ENCODE data around the gene MN1. TPM values are rescaled to one million over a fixed set of nuclear protein-coding genes. Genes with fewer than 3 reads are reported as not detected.

The MN1 gene
- total RNA-seq, 1 experiment from 2014 or later, result 2.8 TPM

DNA sequence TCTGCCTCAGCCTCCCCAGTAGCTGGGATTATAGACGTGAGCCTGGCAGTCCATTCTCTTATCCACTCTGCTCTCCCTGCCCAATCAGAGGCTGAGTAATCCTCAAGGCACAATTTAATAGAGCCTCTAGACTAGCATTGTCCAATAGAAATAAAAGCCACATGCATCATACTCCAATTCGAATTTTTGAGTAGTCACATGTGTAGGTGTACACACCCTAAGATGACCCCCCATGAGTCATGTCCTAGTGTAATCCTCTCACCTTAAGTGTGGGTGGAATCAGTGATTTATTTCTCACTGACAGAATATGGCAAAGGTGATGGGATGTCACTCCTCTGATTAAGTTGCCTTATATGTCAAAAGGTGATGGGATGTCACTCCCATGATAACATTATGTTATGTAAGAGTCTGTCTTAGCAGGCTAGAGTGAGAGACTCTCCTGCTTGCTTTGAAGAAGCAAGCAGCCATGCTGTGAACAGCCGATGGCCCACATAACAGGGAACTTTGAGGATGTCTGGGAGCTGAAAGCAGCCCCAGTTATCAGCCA is 61.3 kb downstream of the MN1 start:
- DNase-seq (ENCODE audit: low read depth), result no peak

DNA sequence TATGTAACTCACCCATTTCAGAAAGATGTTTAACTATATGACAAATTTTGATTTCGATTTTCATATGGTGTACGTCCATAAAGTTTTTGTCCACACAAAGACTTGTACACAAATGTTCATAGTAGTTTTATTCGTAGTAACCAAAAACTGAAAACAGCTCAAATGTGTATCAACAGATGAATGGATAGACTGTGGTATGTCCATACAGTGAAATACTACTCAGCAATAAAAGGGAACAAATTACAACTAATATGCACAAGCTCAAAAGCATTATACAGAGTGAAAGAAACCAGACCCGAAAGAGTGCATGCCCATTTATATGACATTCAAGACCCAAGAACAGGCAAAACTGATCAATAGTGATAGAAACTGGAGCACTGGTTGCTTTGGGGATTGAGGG is 64.0 kb downstream of the MN1 start:
- DNase-seq (ENCODE audit: low read depth), result no peak

DNA sequence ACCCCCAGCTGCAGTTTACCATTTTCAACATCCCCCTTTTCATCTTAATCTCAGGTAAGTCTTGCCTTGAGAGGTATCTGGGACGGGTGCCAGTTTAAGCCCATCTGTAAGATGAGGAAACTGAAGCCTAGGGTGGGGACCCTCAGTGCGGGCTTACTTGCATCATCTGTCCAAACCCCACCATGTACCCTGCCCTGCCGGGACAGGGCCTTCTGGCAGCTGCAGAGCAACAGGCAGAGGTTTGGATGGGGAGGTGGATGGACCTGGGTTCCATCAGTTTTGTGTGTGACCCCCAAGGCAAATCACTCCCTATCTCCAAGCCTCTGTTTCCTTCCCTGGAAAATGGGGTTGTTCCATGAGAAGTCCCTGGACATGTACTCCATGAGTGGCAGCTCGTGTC is 67.5 kb downstream of the MN1 start:
- DNase-seq (ENCODE audit: low read depth), result no peak

DNA sequence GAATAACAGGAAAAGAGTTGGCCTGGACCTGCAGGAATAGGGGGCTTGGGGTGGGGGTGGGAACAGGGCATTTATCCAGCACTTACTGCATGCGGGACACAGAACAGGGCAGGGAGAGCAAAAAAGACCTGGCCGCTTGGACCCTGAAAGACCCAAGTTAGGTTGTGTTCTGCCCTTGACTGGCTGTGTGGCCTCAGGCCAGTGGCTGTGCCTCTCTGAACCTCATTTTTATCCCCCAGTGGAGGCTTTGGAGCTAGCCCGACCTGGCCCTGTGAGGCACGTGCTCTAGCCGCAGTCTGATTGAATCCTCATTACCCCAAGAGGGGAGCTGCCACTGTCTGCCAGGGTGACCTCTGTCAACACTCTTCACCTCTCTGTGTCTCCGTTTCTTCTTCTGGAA is 68.7 kb downstream of the MN1 start:
- DNase-seq (ENCODE audit: low read depth), result no peak

DNA sequence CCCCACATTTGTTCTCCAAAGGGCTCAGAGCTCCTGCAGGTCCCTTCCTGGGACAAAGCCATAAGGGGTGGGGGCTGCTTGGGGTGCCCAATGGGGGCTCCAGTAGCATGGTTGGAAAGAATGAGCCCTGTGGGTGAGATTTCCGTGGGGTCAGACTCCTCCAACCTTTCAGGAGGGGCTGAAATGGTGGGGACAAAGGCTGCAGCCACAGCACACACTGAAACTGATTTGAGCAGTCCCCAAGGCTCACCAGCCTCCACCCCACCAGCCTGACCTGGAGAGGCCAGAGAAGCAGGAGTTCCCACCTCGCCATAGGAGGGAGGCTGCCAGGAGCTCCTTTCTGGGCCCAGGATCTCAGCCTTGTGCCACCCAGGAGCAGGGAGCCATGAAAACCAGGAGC is 69.2 kb downstream of the MN1 start:
- no peak for DNase-seq (ENCODE audit: low read depth)

DNA sequence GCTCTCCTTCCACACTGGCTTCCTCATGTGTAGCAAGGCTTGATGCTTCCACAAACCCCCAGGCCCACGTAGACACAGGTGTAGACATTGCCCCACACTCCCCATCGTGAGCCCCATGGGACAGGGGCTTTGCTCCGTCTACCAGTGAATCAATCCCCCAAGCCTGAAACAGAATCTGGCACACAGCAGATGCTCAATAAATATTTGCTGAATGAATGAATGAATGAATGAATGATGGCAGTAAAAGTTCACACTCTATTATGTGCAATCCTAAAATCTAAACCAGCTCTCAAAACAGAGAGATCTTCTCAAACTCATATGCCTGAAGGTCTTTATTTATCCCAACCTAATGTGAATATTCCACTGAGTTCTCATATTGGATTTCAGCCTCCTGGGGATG is 69.9 kb downstream of the MN1 start:
- no peak for DNase-seq (ENCODE audit: low read depth)

DNA sequence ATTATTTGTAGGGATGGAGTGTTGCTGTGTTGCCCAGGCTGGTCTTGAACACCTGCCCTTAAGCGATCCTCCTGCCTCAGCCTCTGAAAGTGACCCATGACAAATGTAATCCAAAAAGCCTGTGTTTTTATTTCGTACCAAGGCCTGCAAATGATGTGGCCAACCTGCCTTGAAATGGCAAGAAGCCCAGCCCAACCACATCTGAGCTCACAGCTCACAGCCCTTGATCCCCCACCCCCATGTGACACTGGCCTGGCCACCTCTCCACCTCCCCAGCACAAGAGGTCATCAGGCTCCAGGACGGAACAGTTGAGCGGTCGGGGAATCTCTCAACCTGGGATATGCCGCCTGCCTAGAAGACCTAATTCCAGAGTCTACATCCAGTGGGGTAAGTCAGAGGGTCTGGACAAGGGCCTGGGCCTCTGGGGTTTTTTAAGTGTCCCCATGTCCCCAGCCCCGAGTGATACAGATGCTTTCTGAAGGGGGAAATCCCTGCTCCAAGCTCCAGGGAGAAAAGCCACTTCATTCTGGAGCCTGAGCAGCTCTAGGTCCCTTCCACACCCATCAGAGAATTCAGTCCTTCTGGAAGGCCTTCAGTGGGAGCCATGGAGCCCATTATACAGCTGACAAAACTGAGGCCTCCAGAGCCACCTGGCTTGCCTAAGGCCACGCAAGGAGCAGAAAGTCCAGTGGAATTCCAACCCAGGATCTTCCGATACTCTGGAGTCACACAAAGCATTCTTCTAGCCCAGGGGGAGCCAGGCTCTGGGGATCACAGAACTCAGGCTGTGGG is 70.7 kb downstream of the MN1 start:
- peak; percentile 42 for DNase-seq (ENCODE audit: low read depth)

DNA sequence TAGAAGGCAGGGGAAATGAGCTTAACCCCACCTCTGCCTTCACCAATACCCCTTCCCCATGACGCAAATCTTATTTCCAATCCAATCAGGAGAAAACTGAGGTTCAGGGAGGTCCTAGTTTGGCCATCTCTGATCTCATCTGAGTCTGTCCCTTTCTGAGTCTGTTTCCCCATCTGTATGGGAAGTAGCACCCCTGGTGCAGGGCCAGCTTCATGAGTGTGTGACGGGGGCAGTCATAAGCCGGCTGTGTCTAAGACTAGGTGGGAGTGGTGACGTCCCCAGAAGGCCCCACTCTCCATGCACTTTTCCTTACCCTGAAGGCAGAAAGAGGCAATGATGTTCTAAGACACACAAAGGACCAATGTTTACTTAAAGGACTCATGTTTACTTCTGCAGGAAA is 72.3 kb downstream of the MN1 start:
- no peak for DNase-seq (ENCODE audit: low read depth)

DNA sequence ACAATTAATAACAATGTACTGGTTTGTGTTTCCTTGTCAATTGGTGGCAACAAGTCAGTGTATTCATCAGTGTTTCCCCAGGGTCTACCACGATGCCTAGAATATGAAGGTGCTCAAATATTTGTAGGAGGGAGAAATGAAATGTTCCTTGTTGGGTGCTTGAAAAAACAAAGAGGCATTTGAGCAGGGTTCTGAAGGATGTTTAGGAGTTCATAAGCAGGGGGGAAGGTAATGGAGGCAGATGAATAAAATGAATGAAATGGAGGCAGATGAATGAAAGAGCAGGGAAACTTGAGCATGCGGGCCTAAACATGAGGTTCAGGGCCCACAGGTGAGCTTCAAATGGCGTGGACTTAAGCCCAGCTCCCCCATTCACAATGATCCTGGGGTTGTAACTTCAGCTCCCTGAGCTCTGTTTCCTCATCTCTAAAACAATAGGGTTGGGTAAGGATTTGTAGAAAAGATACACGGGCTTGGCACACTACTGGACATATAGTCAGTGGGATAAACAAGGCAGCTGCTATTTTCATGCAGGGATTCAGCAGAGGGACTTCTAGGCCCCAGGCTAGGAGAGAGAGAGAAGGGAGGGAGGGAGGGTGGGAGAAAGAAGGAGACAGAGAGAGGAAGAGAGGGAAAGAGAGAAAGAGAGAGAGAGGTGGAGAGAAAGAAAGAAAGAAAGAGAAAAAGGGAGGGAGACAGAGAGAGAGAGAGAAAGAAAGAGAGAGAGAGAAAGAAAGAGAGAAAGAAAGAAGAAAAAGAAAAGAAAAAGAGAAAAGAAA is 73.7 kb downstream of the MN1 start:
- no peak for DNase-seq (ENCODE audit: low read depth)

DNA sequence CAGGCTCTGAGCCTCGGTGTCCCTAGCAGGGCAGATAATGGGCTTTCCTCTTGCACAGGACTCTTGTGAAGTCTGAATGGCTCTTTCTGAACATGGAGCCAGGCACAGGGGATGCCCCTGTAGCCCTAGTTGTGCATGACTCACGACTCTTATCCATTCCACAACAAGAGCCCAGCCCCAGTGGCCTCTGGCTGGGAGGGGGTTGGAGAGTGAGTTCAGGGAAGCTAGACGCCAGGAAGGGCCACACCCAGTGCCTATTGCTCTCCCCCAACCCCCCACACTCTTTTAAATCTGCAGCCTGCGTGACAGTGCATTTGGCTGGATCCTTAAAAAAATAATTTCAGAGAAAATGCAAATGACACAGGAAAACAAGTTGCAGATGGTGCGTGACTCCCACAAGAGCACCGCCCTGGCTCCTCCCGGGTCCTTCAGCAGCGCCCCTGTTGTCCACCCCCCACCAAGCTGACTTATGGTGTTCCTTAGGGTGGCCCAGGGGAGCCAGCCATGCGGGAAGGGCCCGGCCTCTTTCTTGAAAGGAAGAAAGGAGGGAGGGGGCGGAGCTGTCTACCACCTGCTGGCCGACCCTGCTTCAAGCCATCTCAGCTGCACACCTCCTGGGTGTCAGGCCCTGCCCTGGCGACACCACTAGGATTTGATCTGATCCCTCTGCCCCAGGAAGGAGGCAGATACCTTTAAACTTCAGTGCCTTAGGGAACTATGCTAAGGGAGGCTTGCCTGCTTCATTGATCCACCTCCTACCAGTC is 74.7 kb downstream of the MN1 start:
- peak; percentile 82 for DNase-seq (ENCODE audit: low read depth)

DNA sequence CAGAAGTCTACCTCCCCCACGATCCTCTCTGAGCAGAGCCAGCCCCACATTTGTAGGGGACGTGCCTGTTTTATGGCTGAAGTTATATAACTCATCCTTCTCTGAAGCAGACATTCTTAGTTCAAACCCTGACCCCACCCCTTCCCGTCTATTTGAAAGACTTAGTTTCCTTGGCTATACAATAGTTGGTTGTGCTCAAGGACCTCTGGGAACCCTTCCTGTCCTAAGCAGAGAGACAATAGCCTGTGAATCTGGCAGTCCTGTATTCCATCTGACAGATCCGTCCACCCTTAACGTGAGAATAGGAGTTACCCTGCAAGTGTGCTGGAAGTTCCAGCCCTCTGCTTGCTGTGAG is 75.2 kb downstream of the MN1 start:
- DNase-seq (ENCODE audit: low read depth), result no peak

DNA sequence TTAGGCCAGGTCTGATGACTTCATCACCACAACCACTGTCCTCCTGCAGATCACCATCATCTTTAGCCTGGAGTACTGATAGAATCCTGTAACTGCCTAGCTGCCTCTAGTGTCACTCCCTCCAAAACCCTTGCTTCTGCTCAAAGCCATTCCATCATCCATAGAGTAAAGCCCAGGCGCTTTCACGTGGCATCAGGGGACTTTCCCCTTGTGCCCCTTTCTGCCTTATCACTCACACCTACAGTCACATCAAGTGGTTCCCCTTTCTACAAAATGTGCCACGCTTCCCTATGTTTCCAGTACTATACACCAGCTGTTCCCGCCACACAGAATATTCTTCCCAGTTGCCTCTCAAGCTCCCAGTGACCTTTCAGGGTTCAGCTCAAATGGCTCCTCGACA is 75.9 kb downstream of the MN1 start:
- DNase-seq (ENCODE audit: low read depth), result no peak

DNA sequence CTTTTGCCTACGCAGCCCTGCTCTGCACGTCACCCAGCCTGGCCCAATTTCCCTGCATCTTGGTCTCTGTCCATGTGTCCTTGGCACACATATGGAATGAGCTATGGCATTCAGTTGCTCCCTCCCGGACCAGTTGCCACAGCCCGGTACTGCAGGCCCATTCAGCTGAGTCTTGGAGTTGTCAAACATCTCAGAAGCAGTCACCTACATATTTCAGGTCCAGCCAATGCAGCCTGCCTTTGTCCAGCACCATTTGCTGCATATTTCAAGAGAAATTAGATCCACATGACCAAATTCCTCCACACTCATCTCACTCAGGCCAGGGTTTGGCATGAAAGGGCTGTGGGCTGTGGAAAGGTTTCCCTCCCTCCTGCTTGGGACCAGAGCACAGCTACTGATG is 76.8 kb downstream of the MN1 start:
- no peak for DNase-seq (ENCODE audit: low read depth)

DNA sequence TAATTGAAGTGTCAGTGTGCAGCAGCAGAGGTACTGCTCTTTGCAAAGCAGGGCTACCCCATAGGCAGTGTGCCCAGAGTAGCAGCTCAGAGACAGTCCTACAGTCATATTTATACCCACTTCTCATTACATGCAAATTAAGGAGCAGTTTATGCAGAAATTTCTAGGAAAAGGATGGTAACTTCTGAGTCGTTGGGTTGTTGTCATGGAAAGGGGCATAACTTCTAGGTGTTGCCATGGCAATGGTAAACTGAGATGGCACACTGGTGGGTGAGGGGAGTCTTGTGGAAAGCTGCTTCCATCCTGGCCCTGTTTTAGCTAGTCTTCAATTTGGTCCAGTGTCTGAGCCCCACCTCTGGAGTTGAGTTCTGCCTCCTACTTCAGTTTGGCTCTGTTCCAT is 77.4 kb downstream of the MN1 start:
- DNase-seq (ENCODE audit: low read depth), result peak; percentile 27

DNA sequence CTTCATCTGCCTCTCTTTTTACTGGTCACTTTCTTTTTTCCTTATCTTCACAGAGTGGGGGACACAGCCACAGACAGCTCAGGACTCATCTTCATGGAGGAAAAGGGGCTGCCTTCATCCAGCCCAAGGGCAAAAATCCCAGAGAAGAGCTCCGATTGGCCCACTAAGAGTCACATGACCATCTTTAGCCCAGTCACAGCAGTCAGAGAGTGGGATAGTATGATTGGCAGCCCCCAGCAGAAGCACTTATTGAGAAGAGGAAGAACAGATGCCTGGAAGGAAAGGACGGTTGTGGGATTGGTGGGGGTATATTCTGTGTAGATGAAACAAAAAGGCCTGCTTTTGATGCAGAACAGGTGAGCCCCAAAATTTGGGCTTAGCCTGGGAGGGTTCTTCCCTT is 77.8 kb downstream of the MN1 start:
- no peak for DNase-seq (ENCODE audit: low read depth)

DNA sequence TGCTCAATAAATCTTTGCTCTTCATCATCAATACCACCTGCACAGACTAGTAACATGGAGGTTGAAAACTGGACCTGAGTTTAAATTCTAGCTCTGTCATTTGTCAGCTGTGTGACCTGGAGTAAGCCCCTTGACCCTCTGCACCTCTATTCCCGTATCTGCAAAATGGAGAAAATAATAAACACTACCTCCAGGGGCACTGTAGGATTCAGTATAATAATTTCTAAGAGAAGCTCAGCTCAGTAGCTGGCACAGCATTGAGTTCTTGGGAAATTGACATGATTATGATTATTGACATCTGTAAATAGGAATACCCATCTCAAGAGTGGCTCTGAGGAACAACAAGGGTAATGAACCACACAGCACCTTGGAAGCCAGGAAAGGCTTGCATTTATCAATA is 78.4 kb downstream of the MN1 start:
- DNase-seq (ENCODE audit: low read depth), result no peak

DNA sequence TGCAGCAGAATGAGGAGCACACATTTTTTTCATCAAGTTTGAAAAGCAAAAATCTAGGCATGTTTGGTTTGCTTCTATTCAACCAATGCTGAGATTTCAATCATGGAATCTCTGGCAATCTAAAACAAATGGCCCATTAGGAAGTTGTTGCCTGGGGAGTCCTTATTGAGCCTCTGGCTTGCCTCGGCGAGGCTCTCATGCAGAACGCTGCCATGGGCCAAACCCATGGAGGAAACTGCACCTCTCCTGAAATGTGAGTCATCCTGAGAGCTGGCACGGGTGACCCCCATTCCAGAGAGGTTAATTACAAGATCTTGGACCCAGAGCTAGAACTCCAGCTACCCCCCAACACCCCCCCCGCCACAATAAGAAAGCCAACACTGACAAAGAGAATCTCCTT is 80.7 kb downstream of the MN1 start:
- peak; percentile 52 for DNase-seq (ENCODE audit: low read depth)

DNA sequence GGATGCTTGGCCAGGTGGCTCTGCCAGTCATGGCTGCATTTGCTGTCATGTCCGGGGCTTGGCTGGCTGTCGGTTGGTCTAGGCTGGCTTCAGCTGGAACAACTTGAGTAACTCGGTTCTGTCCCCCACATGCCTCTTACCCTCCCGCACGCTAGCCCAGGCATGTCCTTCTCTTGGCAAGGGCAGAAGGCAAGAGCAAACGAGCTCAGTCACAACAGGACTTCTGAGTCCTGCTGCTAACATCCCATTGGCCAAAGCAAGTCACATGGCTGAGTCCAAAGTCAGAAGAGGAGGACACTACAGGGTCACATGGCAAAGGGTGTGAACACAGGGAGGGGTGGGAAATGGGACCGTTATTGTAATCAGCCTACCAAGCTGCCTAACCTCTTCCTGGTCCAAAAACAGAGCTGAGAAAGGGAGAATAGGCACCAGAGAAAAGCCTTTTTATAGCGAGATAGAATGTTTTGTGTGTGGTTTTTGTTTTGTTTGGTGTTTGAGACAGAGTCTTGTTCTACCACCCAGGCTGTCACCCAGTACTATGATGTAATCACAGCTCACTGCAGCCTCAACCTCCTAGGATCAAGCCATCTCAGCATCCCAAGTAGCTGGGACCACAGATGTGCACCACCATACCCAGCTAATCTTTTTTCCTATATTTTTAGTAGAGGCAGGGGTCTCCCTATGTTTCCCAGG is 81.9 kb downstream of the MN1 start:
- peak; percentile 19 for DNase-seq (ENCODE audit: low read depth)

DNA sequence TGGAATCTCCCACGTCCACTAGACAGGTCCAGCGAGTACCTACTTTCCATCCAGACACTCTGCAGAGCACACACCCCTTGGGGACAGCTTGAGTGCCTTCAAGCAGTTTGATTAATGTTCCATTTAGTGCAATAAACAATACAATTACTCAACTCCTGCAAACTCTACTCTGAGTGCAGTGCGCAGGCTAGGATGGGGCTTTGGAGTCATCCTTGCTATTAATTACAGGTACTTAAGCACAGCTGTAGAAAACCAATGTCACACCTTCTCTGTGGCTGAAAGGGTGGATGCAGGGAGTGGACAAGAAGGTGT is 82.6 kb downstream of the MN1 start:
- no peak for DNase-seq (ENCODE audit: low read depth)

DNA sequence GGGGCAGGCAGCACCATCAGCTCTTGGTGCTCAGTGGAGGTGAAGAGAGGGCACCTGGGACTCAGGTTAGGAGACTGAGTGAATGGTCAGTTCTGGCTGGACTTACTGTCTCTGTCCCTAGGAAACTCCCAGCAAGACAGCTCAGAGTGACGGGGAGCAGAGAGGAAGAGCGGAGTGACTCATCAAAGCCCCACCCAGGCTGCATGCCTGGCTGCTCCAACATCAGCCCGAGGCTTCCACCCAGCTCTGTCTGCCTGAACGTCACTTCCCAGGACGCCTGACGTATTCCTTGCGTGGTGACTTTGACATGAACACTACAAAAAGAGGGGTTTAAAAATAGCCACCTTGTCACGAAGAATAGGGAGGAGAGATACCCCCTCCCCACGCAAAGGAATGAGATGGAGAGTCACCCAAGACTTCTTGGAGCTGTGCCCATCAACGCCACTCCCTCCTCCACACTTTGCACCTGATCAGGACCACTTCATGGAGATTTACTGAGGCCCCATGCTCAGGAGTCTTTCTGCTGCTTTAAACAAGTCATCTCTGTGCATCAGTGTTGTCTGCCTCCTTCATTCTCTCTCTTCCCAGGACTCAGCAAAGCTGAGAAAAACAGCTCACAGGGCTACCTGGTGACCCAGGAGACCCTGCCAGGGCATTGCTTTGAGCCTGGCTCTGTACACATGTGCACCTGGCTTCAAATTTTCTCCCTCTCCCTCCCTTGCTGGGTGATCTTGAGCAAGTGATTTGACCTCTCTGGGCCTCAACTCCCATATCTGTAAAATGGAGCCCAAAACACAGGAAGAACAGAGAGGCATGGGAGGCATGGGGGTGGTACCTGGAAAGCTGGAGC is 83.1 kb downstream of the MN1 start:
- DNase-seq (ENCODE audit: low read depth), result peak; percentile 91

DNA sequence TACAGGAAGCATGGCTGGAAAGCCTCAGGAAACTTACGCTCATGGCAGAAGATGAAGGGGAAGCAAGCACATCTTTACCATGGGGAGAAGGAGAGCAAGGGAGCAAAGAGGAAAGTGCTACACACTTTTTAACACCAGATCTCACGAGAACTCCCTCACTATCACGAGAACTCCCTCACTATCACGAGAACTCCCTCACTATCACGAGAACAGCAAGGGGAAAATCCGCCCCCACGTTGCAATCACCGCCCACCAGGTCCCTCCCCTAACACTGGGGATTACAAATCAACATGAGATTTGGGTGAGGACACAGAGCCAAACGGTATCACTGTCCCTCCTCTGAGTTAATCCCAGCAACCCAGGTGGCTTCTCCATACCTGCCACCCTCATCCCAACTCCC is 84.5 kb downstream of the MN1 start:
- DNase-seq (ENCODE audit: low read depth), result no peak

Data from M059J (cell line).